Lower leg skin (tissue), 3 donors: ENCODE results near the gene IRF8.

Source experiments
- POLR2A ChIP-seq, 2 donors: fragments of 450-650 bp; IDR thresholded peaks; one replicate each; pipeline ENCODE4 v1.6.1; 2016 to 2017; ENCODE audit warnings: antibody characterized with exemption in 2 of 2, mild to moderate bottlenecking in 1 of 2, moderate library complexity in 1 of 2
- TF ChIP-seq, protein P1 (sequence below), 3 donors: fragments of 450-650 bp; IDR thresholded peaks; one replicate each; pipeline ENCODE4 v1.5.1; 2016; ENCODE audit warnings: antibody characterized with exemption in 3 of 3, mild to moderate bottlenecking in 3 of 3, moderate library complexity in 2 of 3

- TF ChIP-seq, protein P1, sequence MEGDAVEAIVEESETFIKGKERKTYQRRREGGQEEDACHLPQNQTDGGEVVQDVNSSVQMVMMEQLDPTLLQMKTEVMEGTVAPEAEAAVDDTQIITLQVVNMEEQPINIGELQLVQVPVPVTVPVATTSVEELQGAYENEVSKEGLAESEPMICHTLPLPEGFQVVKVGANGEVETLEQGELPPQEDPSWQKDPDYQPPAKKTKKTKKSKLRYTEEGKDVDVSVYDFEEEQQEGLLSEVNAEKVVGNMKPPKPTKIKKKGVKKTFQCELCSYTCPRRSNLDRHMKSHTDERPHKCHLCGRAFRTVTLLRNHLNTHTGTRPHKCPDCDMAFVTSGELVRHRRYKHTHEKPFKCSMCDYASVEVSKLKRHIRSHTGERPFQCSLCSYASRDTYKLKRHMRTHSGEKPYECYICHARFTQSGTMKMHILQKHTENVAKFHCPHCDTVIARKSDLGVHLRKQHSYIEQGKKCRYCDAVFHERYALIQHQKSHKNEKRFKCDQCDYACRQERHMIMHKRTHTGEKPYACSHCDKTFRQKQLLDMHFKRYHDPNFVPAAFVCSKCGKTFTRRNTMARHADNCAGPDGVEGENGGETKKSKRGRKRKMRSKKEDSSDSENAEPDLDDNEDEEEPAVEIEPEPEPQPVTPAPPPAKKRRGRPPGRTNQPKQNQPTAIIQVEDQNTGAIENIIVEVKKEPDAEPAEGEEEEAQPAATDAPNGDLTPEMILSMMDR (IDR thresholded peaks at IDR 0.05): no peak
- no peak for TF ChIP-seq POLR2A (IDR thresholded peaks at IDR 0.05)
Observed at GRCh38 chr16:85926370-85926769, 27.4 kb downstream of the IRF8 start.
